Heart left ventricle (tissue), 16 donors: Measurements from ENCODE around the gene GRWD1. TPM values are rescaled to one million over a fixed set of nuclear protein-coding genes. Genes with fewer than 3 reads are reported as not detected.

Experiments
- ATAC-seq, 4 donors: fragments of 200-7000 bp; cut with Tn5 transposase; one replicate each; pipeline ENCODE4 v1.9.1; 2020 to 2022; ENCODE audit warnings: moderate library complexity in 4 of 4, mild to moderate bottlenecking in 3 of 4, moderate number of reproducible peaks in 1 of 4
- DNase-seq, 5 donors: peaks; one replicate each; pipeline ENCODE4 v3.0.0-alpha.2; 2020
- H3K27ac ChIP-seq, 12 donors: fragments of 200-600 bp; sonication (generic) in 4 of 12; one replicate each; pipeline versions ENCODE4 v1.5.0 to v1.8.0; 2016 to 2022; ENCODE audit warnings: mild to moderate bottlenecking in 2 of 12
- H3K27me3 ChIP-seq, 9 donors: fragments of 200-600 bp; sonication (generic) in 2 of 9; one replicate each; pipeline versions ENCODE4 v1.5.1 to v1.8.0; 2016 to 2022; ENCODE audit warnings: mild to moderate bottlenecking in 3 of 9
- H3K36me3 ChIP-seq, 9 donors: fragments of 200-600 bp; sonication (generic) in 2 of 9; one replicate each; pipeline versions ENCODE4 v1.5.0 to v1.8.0; 2018 to 2022; ENCODE audit warnings: mild to moderate bottlenecking in 2 of 9
- H3K4me1 ChIP-seq, 12 donors: fragments of 200-600 bp; sonication (generic) in 4 of 12; one replicate each; pipeline versions ENCODE4 v1.5.0 to v1.8.0; 2016 to 2022; ENCODE audit warnings: mild to moderate bottlenecking in 3 of 12
- H3K4me3 ChIP-seq, 12 donors: fragments of 200-600 bp; sonication (generic) in 4 of 12; one replicate each; pipeline versions ENCODE4 v1.5.0 to v1.8.0; 2017 to 2022; ENCODE audit warnings: mild to moderate bottlenecking in 9 of 12, moderate library complexity in 4 of 12
- H3K9me3 ChIP-seq, 12 donors: fragments of 200-600 bp; sonication (generic) in 4 of 12; one replicate each; pipeline versions ENCODE4 v1.5.0 to v1.8.0; 2016 to 2022; ENCODE audit warnings: mild to moderate bottlenecking in 1 of 12
- CTCF ChIP-seq, 12 donors: fragments of 200-600 bp; sonication (generic) in 4 of 12; IDR thresholded peaks; one replicate each; pipeline versions ENCODE4 v1.5.0 to v1.8.0; 2018 to 2022; ENCODE audit warnings: antibody characterized with exemption in 12 of 12, mild to moderate bottlenecking in 5 of 12
- POLR2A ChIP-seq, 2 donors: fragments of 450-650 bp; IDR thresholded peaks; one replicate each; pipeline ENCODE4 v1.6.1; 2017; ENCODE audit warnings: antibody characterized with exemption in 2 of 2, mild to moderate bottlenecking in 2 of 2, moderate library complexity in 2 of 2
- WGBS, 4 donors: extraction: QIAGEN DNeasy Blood & Tissue Kit in 2 of 4; methylation state at CpG; one replicate each; pipeline versions ENCODE4 v1.1.5 to v1.1.7; 2013 to 2018; 5-methylcytosine and 5-hydroxymethylcytosine counted together
- intact Hi-C, 10 donors: fragments of 100-400 bp; cut with DNase I; formaldehyde crosslinking; loops; one replicate each; pipeline versions ENCODE4 v1.11.1 to v1.14.2; 2022
- polyA plus RNA-seq, 2 donors: library from polyadenylated mRNA; stranded (reverse); fragments of 200-250 nt; gene quantifications; one replicate each; pipeline ENCODE4 v1.2.3, GENCODE V29; 2013
- total RNA-seq, 9 donors: library from RNA; depleted of rRNA in 2 of 9; stranded (reverse); fragments of >200 nt in 2 of 9; fragmentation: NEBNext Ultra II Directional in 3 of 9; extraction: Animal tissue kit (Norgen Biotek cat#: 25700) in 3 of 9; gene quantifications; one replicate each; pipeline versions ENCODE4 v1.1.0 to v1.2.4, GENCODE V29; 2016 to 2023
- donor health status: ischemic (EF 13 %, LVEDD 7.1; RV severe dilation, severe dysfunction).
- donor health status: healthy with polysubstance abuse.
- donor health status: DM: no; HTN: yes; CAD: no.
- donor health status: DM: no; HTN: no; CAD: no.
- donor health status: ischemic (EF 25% LVEDD 6.9; RV normal size, moderate dysfunction).
- donor health status: ischemic (EF 25% LVEDD 5.7; RV mildly dilated, moderate dysfunction).
- donor health status: healthy.
- donor health status: DM: yes; HTN: yes; CAD: no.
- donor health status: ischemic (EF 35%, LVEDD 5.7; RV mildly dilated, moderate dysfunction).
- donor health status: nonischemic (EF 11% LVEDD 7.7; RV severe dilation, severe dysfunction).
- donor health status: DM: yes; HTN: yes; CAD: no.
- donor health status: PGD.
- donor health status: ischemic (EF 29% LVEDD 5.4; RV normal size, mild dysfunction).
- donor health status: nonischemic (EF 23%, LVEDD 6.1; RV moderate dilation, normal function).

GRWD1 gene
- total and polyA plus RNA-seq, 11 donors, result 5.1 to 35.4 (median 19.0) TPM

GRCh38 chr19:48461982-48462655, 16.3 kb downstream of the GRWD1 start:
- no peak for ATAC-seq
- WGBS, 4 donors, result 69 to 83% (median 77%) methylated on average over 51 to 62 of the region's 62 CpGs

GRCh38 chr19:48465215-48465614, 19.4 kb downstream of the GRWD1 start:
- no peak for ATAC-seq
- TF ChIP-seq CTCF (IDR thresholded peaks at IDR 0.05), result no peak
- no peak for TF ChIP-seq POLR2A (IDR thresholded peaks at IDR 0.05)
- WGBS, 4 donors, result 92 to 100% (median 99%) methylated on average over 1 of the region's 1 CpG
- Histone ChIP-seq H3K27me3 (no peaks in the 10 kb centered on the region), H3K4me3 (no peak overlapping the region), H3K9me3 (no peaks in the 10 kb centered on the region), H3K27ac (no peak overlapping the region), H3K4me1 (peaks cover 2 to 13% (median 10%) of the 10 kb centered on the region in 12 donors), H3K36me3 (peaks cover 0 to 2% (median 0%) of the 10 kb centered on the region in 9 donors)
- DNase-seq, result no peak
- intact Hi-C loops, result no loop called here

More at GRCh38 chr19:48461982-48462655, 16.3 kb downstream of the GRWD1 start:
- H3K4me3 ChIP-seq, result no peak overlapping the region
- intact Hi-C loops, result no loop called here
- H3K27ac ChIP-seq, result no peak overlapping the region
- H3K4me1 ChIP-seq, result no peaks in the 10 kb centered on the region
- H3K9me3 ChIP-seq, result no peaks in the 10 kb centered on the region
- peak in 2 of 5 donors; percentile 24 to 64 for DNase-seq
- no peaks in the 10 kb centered on the region for H3K27me3 ChIP-seq
- TF ChIP-seq POLR2A (IDR thresholded peaks at IDR 0.05) (no peak), CTCF (IDR thresholded peaks at IDR 0.05) (no peak)
- H3K36me3 ChIP-seq, result peaks cover 0 to 4% (median 0%) of the 10 kb centered on the region in 9 donors

GRCh38 chr19:48466561-48467325, 21.0 kb downstream of the GRWD1 start:
- intact Hi-C loops, result no loop called here
- TF ChIP-seq POLR2A (IDR thresholded peaks at IDR 0.05), result no peak
- TF ChIP-seq CTCF (IDR thresholded peaks at IDR 0.05), result no peak
- peak in 1 of 5 donors; percentile 47 for DNase-seq
- Histone ChIP-seq H3K27me3 (no peaks in the 10 kb centered on the region), H3K4me1 (peaks cover 2 to 25% (median 16%) of the 10 kb centered on the region in 12 donors), H3K9me3 (no peaks in the 10 kb centered on the region), H3K4me3 (no peak overlapping the region), H3K36me3 (peaks cover 0 to 17% (median 14%) of the 10 kb centered on the region in 9 donors), H3K27ac (no peak overlapping the region)
- WGBS, 4 donors, result 67 to 77% (median 74%) methylated on average over 11 to 16 of the region's 16 CpGs
- ATAC-seq, result no peak

DNA sequence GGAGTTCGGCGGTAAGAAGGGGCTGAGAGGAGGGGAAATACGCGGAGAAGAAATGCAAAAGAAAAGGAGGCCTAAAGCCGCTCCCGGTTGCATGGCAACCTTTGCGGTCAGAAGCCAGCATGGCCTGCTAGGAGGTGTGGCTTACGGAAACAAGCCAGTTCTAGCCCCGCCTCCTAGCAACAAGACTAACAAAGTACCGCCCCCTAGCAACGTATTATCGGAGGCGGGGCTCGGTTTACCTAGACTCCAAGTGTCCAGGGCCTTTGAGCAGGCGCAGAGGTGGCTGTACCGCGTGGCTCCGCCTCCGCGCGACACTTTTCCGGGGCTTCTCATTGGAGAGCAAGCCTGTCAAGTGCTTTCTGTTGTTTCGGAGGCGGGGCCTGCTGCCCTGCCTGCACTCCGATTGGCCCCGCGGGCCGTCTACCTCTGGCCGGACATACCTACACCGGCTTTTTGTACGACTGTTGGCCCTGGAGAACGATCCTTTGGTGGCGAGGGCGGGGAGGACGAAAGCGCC, 23.0 kb downstream of the GRWD1 start:
- Histone ChIP-seq H3K4me1 (peaks cover 2 to 26% (median 16%) of the 10 kb centered on the region in 12 donors), H3K36me3 (peaks cover 0 to 38% (median 35%) of the 10 kb centered on the region in 9 donors), H3K9me3 (no peaks in the 10 kb centered on the region), H3K27me3 (no peaks in the 10 kb centered on the region), H3K27ac (peak overlapping the region; percentile 94 to 100 (median 100)), H3K4me3 (peak overlapping the region; percentile 66 to 100 (median 94))
- peak; percentile 95 to 98 (median 96) for ATAC-seq
- intact Hi-C loops, result loop anchor here in 4 of 10 donors (1.0 to 2.0 kb wide), 4 partner anchors 20 to 24 kb away; partner anchors contain the start of gene GRWD1 (in 1 of the 4)
- WGBS, 4 donors, result 0 to 1% (median 0%) methylated on average over 36 of the region's 36 CpGs
- TF ChIP-seq CTCF (IDR thresholded peaks at IDR 0.05), result peak in 2 of 12 donors; percentile 5 to 30
- no peak for TF ChIP-seq POLR2A (IDR thresholded peaks at IDR 0.05)
- DNase-seq, result peak; percentile 99 to 100 (median 100)
